ENCODE measurements around the gene PPP1R12A. TPM values are rescaled to one million over a fixed set of nuclear protein-coding genes. Genes with fewer than 3 reads are reported as not detected.
A peak's percentile ranks its signal among the peaks of the same experiment; 100 is the strongest.

PPP1R12A gene
- total and polyA plus RNA-seq, 2 of the 4 experiments (the other 2 are of a cell fraction), result 47.7 to 112 TPM

DNA sequence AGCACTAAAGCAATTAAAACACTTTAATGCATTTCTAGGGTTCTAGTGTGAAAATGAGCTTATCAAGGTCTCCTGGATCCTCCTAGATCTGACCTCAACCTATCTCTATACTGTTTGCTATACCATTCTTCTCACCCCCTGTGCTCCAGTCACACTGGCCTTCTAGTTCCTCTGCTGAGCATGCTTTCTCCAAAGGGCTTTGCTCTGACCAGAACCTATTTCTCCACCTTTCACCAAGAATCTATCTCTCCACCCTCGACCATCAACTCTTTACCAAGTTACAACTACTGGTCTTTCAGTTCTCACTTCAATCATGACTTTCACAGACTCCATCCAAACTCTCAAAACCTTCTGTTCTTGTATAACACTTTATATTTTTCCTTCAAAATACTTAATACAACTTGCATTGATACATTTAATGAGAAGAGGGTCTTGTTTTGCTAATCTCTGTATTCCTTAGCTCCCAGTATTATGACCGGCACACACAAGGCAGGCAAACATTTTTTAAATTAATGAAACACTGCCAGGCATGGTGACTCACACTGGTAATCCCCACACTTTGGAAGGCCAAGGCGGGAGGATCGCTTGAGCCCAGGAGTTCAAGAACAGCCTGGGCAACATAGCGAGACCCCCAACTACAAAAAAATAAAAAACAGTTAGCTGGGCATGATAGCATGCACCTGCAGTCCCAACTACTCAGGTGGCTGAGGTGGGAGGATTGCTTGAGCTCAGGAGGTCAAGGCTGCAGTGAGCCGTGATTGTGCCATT, 22.8 kb downstream of the PPP1R12A start:
- Histone ChIP-seq H3K27me3 (ENCODE audit: control insufficient read depth, insufficient read depth, low read length) (no peaks in the 10 kb centered on the region), H2AK9ac (replicated peaks; ENCODE audit: low read depth, low read length, poor library complexity) (no peak overlapping the region), H2AK5ac (ENCODE audit: low read depth, low read length) (no peak overlapping the region), H2BK5ac (ENCODE audit: low read depth, low read length, poor library complexity, severe bottlenecking) (no peak overlapping the region), H3K9ac (ENCODE audit: low read depth, low read length) (no peak overlapping the region), H3K4ac (ENCODE audit: low read depth, low read length) (no peak overlapping the region), H3K18ac (ENCODE audit: low read depth, low read length) (no peak overlapping the region), H4K8ac (ENCODE audit: low read depth in 2 of 2, low read length in 2 of 2) (no peak overlapping the region), H2BK120ac (ENCODE audit: low read depth, low read length) (no peak overlapping the region), H3K79me1 (ENCODE audit: low read depth in 1 of 2, low read length in 2 of 2) (peaks cover 0 to 50% of the 10 kb centered on the region in 2 experiments; a peak in 3 of 4 replicates), H2BK20ac (ENCODE audit: low read depth, low read length) (no peak overlapping the region), H4K91ac (ENCODE audit: insufficient read depth, low read depth, low read length) (no peak overlapping the region), H3K9me1 (ENCODE audit: insufficient read depth, low read length) (peaks cover 6% of the 10 kb centered on the region; the same call in 1 of the 2 replicates), H4K5ac (ENCODE audit: low read depth, low read length) (no peak overlapping the region), H3K36me3 (ENCODE audit: control insufficient read depth, insufficient read depth, low read length) (peaks cover 2% of the 10 kb centered on the region; the same call in 1 of the 2 replicates), H3K27ac (ENCODE audit: insufficient read depth, low read length) (no peak overlapping the region), H4K20me1 (ENCODE audit: insufficient read depth, low read length) (peaks cover 71% of the 10 kb centered on the region), H3K14ac (replicated peaks; ENCODE audit: low read depth, low read length) (peak overlapping the region; percentile 6; the same call in 1 of the 2 replicates), H3K4me3 (ENCODE audit: insufficient read depth, low read depth, low read length) (no peak overlapping the region), H3K23ac (ENCODE audit: low read depth, low read length) (no peak overlapping the region; the same call in 1 of the 2 replicates), H3K56ac (ENCODE audit: extremely low read depth, insufficient read depth, low read length) (no peak overlapping the region), H3K4me1 (ENCODE audit: control insufficient read depth, insufficient read depth, low read length) (peaks cover 3% of the 10 kb centered on the region; the same call in 1 of the 2 replicates), H3K4me2 (ENCODE audit: low read depth, low read length) (no peak overlapping the region), H2AFZ (replicated peaks; ENCODE audit: low read length, poor library complexity) (no peak overlapping the region), H3K9me3 (ENCODE audit: control insufficient read depth, insufficient read depth, low read length) (no peaks in the 10 kb centered on the region), H2BK15ac (ENCODE audit: low read depth, low read length) (no peak overlapping the region)
- ChIA-PET POLR2A (ENCODE audit: unreplicated experiment) (no interaction called here), CTCF (no interaction called here)
- dilution Hi-C loops (cut with HindIII; ENCODE audit: low sequenced_read_pairs, unreplicated experiment) (no loop called here), in situ Hi-C loops (cut with MboI; ENCODE audit: low sequenced_read_pairs) (no loop called here), intact Hi-C loops (cut with micrococcal nuclease) (no loop called here)
- peak; percentile 59 for DNase-seq
- WGBS, 2 experiments (ENCODE audit: extremely low coverage in 2 of 2, insufficient read length in 1 of 2), result 100% methylated on average over 1 of the region's 6 CpGs; no CpG with 5 or more reads in 1 of the 2 experiments
- no peak; the same call in 1 of the 2 replicates for ATAC-seq (ENCODE audit: low read depth)
- BruUV-seq (replicated peaks), result no TSS peak
- TF ChIP-seq, protein P1, sequence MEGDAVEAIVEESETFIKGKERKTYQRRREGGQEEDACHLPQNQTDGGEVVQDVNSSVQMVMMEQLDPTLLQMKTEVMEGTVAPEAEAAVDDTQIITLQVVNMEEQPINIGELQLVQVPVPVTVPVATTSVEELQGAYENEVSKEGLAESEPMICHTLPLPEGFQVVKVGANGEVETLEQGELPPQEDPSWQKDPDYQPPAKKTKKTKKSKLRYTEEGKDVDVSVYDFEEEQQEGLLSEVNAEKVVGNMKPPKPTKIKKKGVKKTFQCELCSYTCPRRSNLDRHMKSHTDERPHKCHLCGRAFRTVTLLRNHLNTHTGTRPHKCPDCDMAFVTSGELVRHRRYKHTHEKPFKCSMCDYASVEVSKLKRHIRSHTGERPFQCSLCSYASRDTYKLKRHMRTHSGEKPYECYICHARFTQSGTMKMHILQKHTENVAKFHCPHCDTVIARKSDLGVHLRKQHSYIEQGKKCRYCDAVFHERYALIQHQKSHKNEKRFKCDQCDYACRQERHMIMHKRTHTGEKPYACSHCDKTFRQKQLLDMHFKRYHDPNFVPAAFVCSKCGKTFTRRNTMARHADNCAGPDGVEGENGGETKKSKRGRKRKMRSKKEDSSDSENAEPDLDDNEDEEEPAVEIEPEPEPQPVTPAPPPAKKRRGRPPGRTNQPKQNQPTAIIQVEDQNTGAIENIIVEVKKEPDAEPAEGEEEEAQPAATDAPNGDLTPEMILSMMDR (conservative IDR thresholded peaks at IDR 0.05; ENCODE audit: low read depth, low read length), result no peak
- 0 out of 2 replicates have a peak, but pooled peaks have one; percentile 6 for TF ChIP-seq FOS (IDR thresholded peaks at IDR 0.05; ENCODE audit: low read depth, low read length)
